NCI-H524 (cell line): Measurements from ENCODE around the gene TMEM11.
"Not testable (repeated sequence)": the region's sequence is repeated elsewhere in the genome, so short reads cannot be mapped to it uniquely, and the experiment has no call there.

Experiments
- DNase-seq, 2 experiments: peaks; one replicate each; lab custom pipeline; 2025; lab: John Stamatoyannopoulos, UW

Gene TMEM11

DNA sequence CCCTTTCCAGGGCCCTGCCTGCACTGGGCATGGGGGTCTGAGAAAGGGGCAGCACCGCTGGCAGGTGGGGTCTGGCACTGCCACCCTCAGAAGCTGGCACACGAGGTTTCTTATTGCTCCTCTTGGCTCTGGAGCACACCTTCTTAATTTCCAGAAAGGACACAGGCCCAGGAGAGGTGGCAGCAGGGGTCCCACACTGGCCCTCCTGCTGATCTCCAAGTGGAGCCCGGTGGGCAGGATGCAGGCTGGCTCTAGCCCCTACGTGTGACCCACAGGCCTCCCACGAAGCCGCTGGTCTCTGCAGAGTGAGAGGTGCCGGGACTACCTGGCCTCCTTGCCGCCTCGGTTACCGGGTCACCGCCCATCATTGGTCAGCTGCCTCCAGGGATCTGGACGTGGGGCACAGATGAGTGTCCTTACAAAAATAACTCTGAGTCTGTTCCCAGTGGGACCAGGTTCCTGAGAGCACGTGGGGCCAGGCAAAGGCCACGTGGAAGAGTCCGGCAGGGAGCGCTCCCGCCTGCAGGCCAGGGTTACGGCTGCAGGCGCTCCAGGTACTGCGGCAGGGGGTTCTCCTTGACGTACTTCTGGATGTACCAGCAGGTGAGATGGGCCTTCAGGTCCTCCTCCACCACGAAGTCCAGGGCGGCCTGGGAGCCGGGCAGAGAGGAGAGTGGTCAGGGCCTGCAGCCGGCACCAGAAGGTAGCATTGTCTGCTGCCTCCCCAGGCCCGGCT is 29.0 kb upstream of the TMEM11 start:
- no peak for DNase-seq

DNA sequence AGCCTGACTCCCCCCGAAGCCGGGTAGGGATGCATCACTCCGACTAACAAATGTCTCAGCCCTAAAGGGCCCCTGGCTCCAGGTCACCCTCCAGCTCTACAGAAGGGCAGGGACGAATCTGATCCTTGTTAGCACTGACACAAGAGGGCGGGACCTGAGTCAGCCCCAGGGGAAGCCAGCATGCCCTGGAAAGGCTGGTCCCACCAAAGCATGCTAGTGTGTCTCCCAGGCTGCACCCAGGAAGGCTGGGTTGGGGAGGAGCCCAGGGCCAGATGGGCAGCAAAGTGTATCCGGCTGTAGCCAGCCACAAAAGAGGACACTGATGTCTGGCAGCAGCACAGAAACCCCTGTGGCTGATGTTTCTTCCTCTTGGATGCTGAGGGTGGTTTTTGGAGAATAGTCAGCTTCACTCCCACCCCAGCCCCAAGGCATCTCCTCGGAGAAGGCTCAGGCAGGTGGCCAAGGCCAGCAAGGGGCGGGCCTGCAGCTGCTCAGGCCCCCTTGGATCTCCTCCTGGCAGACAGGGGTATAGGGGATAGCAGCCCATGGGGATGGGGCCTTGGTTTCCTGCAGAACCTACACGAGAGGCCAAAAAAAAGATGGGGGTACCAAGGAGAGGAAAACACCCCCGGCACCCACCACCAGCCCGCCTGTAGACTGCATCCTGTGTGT is 28.2 kb upstream of the TMEM11 start:
- no peak for DNase-seq

DNA sequence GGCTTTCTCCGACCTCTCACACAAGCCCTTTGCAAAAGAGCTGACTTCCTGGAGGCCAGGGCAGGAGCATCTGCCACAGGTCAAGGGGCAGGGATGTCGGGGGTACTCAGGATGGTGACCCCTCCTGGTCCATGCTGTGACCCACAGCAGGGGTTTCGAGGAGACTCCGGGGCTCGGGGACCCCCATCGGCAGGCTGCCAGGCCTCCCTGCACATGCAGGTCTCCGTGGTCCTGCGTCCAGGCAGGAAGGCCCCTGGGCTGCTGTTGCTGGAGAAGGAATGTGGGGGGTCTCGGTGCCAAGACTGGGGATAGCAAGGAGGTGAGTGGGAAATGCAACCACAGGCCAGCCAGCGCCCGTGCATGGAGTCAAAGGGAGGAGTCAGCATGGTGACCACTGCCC is 27.6 kb upstream of the TMEM11 start:
- DNase-seq, result no peak

DNA sequence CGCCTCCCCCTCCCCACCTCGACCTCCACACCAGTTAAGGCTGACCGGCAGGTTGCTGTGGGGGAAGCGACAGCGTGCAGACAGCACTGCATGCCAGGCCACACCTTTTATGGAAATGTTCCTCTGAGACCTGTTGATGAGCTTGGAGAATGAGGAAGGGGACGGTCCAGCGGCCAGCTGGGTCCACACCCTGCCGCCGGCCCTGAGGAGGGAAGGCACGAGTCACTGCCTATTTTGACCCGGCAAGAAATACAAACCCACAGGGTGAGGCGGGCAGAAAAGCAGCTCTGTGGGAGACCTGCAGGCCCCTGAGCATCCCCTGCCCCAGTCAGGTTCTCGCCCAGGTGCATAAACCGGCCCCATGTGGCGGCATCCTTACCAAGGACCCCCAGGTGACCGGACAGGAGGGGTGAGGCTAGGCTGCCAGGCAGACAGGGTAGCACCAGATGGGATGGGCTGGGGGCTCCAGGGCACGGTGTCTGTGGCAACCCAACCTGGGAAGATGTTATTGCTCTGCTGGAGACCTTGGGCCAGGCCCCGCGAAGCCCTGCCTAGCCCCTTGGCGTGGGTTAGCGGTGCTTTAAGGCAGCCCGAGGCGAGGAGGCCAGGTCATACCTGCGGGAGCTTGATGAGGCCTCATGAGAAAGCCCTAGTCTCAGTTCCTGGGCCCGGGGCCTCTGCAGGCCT is 26.6 kb upstream of the TMEM11 start:
- no peak for DNase-seq

DNA sequence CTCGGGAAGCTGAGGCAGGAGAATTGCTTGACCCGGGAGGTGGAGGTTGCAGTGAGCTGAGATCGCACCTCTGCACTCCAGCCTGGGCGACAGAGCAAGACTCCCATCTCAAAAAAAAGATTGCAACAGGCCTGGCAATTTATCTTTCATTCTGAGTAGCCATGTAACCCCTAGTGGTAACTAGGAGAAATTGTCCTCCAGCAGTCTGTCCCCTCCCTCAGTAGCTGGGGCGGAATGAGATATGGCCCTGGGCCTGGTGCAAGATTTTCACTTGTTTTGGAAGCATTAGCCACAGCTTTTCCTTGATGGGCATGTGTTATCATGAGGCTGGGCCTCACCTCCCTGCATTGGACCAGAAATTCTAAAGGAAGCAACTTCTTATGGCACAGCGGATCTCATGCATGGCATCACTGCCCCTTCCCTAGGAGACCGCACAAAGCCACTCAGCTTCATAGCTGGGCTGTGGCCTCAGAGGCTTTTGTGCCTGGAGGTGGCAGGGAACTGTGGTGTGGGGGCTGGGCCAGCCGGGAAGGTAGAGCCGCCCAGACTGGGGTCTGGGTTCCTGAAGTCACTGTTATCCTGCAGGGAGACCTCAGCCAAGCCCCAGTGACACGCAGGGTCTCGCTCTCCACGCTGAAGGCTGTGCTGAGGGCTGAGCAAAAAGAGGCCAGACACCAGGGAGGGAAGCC is 25.9 kb upstream of the TMEM11 start:
- peak in 1 of 2 experiments; percentile 21 for DNase-seq

- DNase-seq, result no peak
Observed at GRCh38 chr17:21235921-21236320, 22.0 kb upstream of the TMEM11 start.

- no peak for DNase-seq
Observed at GRCh38 chr17:21233581-21234347, 19.8 kb upstream of the TMEM11 start.

- no peak for DNase-seq
Observed at GRCh38 chr17:21232033-21232749, 18.2 kb upstream of the TMEM11 start.

- no peak for DNase-seq
Observed at GRCh38 chr17:21231533-21231932, 17.6 kb upstream of the TMEM11 start.

GRCh38 chr17:21228845-21229244 is 14.9 kb upstream of the TMEM11 start:
- no peak for DNase-seq

DNA sequence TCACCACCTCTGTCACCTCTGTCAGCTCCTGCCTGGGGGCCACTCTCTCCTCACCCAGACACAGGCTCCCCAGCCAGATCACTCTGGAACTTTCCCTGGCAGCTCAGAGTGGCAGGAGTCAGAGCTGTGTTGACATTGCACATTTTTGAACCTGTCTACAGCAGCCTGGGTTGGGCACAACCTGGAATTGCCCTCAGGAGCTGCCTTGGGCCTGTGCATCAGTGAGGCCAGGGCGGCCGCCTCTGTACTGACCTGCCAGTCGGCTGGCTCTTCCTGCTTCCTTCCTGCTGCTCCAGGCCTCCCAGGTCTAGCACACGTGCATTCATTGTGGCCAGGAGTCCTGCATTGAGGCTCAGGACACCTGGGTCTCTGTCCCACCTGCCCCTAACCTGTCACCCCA is 14.2 kb upstream of the TMEM11 start:
- DNase-seq, result no peak

DNA sequence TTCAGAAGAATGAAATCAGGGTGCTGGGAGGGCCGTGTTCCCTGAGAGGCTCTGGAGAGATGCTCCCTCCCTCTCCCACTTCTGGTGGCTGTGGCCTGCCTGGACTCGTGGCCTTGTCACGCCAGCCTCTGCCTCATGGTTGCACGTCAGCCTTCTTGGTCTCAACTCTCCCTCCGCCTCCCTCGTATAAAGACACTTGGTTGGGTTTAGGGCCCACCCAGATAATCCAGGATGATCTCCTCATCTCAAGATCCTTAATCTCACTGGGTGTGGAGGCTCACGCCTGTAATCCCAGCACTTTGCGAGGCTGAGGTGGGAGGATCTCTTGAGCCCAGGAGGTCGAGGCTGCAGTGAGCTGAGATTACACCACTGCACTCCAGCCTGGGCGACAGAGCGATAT is 13.3 kb upstream of the TMEM11 start:
- not testable (repeated sequence) for DNase-seq

- no peak for DNase-seq
Observed at GRCh38 chr17:21223086-21223485, 9.1 kb upstream of the TMEM11 start.

DNA sequence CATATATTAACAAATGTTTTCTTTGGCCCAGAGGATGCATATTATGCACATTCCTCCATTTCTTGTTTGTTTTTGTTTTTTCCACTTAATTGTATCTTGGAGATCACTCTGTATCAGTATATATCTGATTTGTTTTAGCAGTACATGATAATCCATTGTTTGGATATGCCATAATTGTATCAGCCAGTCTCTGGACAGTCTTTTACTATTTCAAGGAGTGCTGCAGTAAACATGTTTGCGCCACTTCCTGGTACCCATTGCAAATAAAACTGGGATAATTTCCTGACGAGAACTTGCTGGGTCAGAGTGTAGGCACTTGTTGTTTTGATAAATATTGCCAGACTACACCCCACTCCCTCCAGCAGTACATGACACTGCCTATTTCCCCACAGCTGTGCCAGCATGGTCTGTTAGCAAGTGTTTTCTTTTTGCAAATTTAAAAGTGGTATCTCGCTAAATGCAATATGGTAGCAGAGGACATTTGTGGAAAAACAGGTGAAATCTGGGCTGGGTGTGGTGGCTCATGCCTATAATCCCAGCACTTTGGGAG is 4.9 kb upstream of the TMEM11 start:
- DNase-seq, result no peak

DNA sequence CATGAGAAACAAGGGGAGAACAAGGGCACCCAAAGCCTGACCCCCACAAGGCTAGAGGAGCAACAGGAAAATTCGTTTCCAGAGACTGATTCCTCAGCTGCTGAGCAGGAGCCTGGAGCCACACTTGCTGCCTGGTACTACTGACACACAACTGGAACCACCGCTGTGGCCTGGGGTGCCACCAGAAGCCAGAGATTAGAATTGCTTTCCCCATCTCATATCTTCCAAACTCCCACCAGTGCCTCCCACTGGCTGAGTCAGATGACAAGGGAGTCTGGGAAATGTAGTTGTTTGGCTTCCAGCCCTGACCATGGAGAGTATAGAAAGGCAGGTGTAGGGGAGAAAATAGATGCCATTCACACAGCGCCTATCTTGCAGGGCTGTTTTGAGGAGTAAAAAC is 4.1 kb upstream of the TMEM11 start:
- DNase-seq, result peak in 1 of 2 experiments; percentile 53

GRCh38 chr17:21217346-21217745 is 3.4 kb upstream of the TMEM11 start:
- no peak for DNase-seq

DNA sequence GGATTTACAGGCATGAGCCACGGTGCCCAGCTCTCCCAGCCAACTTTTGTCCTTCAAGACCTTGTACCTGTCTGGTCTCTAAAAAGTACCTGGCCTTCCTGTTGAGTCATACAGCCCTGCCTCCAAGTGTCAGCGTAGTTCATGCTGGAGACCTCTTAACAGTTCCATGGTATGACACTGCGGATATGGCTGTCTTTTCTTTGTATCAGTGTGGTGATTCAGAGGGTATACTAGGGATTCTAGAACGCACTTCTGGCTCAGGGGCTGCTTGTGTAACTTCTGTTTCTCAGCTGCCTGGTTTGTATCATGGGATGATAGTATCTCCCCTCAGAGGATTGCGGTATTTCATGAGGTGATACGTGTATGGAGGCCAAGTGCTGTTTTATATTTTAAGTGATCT is 2.0 kb upstream of the TMEM11 start:
- DNase-seq, result no peak

DNA sequence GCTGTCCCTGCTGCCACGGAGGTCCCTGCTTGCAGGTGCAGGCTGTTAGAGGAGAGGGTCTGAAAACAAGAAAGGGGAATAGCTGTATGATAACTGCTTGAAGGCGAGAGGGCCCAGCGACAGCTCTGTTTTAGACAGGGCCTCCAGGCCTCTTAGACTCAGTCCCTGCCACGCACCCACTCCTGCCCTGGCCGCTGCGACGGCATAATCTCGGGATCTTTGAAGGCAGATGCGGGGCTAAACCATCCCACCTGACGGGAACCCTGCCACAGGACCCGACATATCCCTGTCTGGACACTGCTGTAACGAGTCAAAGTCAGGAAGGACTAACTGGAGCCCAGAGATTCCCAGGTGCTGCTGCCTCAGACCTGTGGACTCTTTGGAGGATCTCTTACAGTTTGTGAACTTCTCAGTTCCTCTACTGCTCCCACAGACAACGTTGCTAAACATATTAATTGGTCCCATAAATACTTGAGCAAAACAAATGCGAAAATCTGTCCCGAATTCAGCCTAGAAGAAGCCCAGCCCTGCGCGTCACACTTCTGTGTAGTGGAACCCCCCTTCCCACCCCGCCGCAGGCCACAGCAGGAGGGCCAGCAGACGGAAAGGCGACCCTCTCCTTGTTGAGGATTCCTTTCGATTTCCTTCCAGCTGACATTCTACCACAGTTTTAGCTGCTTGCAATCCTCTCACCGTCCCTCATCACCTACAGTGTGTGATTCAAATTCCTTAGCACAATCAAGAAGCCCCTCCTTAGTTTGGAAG is 998 bp upstream of the TMEM11 start:
- no peak for DNase-seq

GRCh38 chr17:21213638-21214014 is 335 bp downstream of the TMEM11 start:
- no peak for DNase-seq
